HG03095 (cell line): ENCODE results near the gene ZNF727.
"Not testable (repeated sequence)": the region's sequence is repeated elsewhere in the genome, so short reads cannot be mapped to it uniquely, and the experiment has no call there.

Experiments
- ATAC-seq: cut with Tn5 transposase; IDR thresholded peaks from one replicate; pipeline ENCODE4 v1.9.1; 2021; ENCODE audit warnings: moderate library complexity; ENCODE audit not compliant: unreplicated experiment

Gene ZNF727

GRCh38 chr7:64045301-64046040 is at the start of gene ZNF727:
Gene ZNF727, plus strand, starts transcription at chr7:64045434. Its CDS starts 188 bp downstream, at chr7:64045622.
- no peak for ATAC-seq

GRCh38 chr7:63998549-63998948 is 46.7 kb upstream of the ZNF727 start, which contains the start of gene ZNF722:
Gene ZNF722, plus strand, starts transcription at chr7:63998849. Its CDS starts 113 bp downstream, at chr7:63998962.
- no peak for ATAC-seq

- ATAC-seq: not testable (repeated sequence)
Measured at GRCh38 chr7:64015496-64015895, 29.7 kb upstream of the ZNF727 start.

- no peak for ATAC-seq
Measured at GRCh38 chr7:64035388-64035787, 9.8 kb upstream of the ZNF727 start.

- no peak for ATAC-seq
Measured at GRCh38 chr7:64037095-64037494, 8.1 kb upstream of the ZNF727 start.

- ATAC-seq: no peak
Measured at GRCh38 chr7:64046041-64046389, 781 bp downstream of the ZNF727 start.

- not testable (repeated sequence) for ATAC-seq
Measured at GRCh38 chr7:64077837-64078698, 32.8 kb downstream of the ZNF727 start.

- no peak for ATAC-seq
Measured at GRCh38 chr7:64078699-64078994, 33.4 kb downstream of the ZNF727 start.

- ATAC-seq: no peak
Measured at GRCh38 chr7:64087501-64087900, 42.3 kb downstream of the ZNF727 start.

- ATAC-seq: not testable (repeated sequence)
Measured at GRCh38 chr7:64088863-64089262, 43.6 kb downstream of the ZNF727 start.
